GM21576 (cell line): ENCODE data around the gene ETV7.

Experiments used
- ATAC-seq: cut with Tn5 transposase; IDR thresholded peaks from one replicate; pipeline ENCODE4 v1.9.1; 2021; ENCODE audit warnings: mild to moderate bottlenecking, moderate library complexity; ENCODE audit not compliant: unreplicated experiment

Gene ETV7

DNA sequence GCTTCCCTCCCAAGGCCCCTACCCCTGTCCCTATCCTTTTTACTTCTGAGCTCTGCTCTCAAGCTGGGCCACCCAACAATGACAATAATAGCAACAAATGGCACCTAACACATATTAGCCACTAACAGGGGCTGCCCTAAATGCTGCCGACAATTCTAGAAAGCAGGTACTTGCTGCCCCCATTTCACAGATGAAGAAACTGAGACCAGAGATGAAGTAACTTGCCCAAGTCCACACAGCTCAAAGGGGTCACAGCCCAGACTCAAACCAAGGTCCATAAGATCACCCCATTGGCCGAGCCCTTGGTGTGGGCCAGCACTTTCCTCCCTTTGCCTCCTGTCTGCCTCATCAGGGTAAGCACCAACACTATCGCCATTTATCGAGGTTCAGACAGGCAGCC, 62.8 kb downstream of the ETV7 start:
- no peak for ATAC-seq

DNA sequence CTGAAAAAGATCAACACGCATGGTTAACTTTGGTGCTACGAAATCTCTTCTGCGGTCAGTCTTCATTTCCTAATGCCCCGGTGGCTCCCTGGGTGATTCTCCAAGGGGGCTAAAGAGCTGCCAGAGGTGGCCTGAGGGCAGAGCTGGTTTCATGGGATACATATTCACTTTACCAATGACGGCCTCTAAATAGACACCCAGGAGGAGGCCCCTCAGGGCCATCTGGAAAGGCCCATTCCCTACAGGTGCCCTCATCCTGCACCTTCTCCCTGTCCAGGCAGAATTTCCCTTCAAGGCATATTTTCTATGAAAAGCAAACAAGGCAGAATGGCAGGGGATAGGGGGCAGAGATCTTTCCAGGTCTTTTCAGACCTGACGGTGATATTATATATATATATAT, 63.3 kb downstream of the ETV7 start:
- no peak for ATAC-seq

- no peak for ATAC-seq
Measured at GRCh38 chr6:36323062-36323461, 64.4 kb downstream of the ETV7 start.

- no peak for ATAC-seq
Measured at GRCh38 chr6:36322591-36322990, 64.9 kb downstream of the ETV7 start.

DNA sequence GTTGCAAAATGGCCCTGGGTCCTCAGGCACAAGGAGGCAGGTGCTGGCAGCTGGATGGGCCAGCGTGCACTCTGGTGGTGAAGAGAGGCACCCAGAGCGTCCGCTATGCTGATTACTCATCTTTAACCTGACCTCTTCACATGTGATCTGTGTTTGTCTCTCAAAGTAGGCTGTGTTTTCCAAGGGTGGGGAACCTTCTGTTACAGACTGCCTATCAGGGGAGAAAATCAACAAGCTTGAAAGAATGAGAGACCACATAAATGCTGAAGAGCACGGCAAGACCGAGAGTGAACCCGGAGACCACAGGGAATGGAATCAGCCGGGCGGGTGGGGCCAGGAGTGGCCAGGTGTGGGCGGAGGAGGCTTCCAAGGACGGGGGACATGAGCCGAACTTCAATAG, 67.0 kb downstream of the ETV7 start:
- ATAC-seq: no peak

GRCh38 chr6:36319821-36320220, 67.6 kb downstream of the ETV7 start:
- ATAC-seq: no peak

- ATAC-seq: no peak
Measured at GRCh38 chr6:36319436-36319762, 68.1 kb downstream of the ETV7 start.

GRCh38 chr6:36318690-36319435, 68.6 kb downstream of the ETV7 start:
- no peak for ATAC-seq

DNA sequence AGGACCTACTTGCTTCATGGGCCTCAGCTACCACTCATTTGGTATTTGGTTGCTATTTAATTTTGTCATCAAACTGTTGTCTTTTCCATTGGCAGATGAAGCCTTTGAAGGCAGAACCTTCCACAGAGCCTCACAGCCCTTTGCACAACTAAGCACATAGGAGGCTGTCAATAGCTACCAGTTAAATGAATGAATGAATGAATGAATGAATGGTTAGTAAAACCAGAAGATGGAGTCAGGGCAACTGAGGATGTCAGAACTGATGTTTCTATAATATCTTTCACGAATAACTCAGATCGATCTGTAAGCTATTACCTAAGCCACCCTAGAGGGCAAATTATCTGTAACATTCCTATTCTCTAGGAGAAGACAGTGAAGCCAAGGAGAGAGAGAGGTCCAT, 69.8 kb downstream of the ETV7 start:
- ATAC-seq: no peak
